ENCODE measurements around the gene P3R3URF. TPM values are rescaled to one million over a fixed set of nuclear protein-coding genes. Genes with fewer than 3 reads are reported as not detected.

The P3R3URF gene
- total and polyA plus RNA-seq, 9 of the 15 experiments (the other 6 are each of a cell fraction or from before 2014, with no cell fraction given): not detected

DNA sequence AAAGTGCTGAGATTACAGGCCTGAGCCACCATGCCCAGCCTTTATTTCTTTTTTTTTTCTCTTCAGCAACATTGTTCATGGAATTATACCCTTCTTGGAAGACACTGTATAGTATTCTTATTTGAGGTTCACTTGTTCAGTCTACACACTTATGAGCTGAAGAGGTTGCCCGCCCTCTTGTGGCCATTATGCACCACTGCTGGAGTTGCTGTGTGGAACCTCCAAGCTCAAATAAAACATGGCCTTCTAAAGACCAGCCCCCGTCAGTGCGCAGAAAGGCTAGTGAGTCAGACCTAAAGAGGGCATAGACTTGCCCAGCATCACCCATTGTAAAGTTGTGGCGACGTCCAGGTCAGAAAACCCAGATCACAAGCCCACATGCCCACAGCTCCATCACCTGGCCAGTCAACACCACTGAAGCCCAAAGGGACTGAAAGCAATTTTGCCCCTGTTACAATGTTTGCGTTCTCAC lies 47.2 kb upstream of the P3R3URF start (continued):
- TF ChIP-seq, protein P1, sequence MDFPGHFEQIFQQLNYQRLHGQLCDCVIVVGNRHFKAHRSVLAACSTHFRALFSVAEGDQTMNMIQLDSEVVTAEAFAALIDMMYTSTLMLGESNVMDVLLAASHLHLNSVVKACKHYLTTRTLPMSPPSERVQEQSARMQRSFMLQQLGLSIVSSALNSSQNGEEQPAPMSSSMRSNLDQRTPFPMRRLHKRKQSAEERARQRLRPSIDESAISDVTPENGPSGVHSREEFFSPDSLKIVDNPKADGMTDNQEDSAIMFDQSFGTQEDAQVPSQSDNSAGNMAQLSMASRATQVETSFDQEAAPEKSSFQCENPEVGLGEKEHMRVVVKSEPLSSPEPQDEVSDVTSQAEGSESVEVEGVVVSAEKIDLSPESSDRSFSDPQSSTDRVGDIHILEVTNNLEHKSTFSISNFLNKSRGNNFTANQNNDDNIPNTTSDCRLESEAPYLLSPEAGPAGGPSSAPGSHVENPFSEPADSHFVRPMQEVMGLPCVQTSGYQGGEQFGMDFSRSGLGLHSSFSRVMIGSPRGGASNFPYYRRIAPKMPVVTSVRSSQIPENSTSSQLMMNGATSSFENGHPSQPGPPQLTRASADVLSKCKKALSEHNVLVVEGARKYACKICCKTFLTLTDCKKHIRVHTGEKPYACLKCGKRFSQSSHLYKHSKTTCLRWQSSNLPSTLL (IDR thresholded peaks at IDR 0.05): no peak
- no peak for TF ChIP-seq LCOR (CRISPR knock-in tag; IDR thresholded peaks at IDR 0.05)
- peak; percentile 90 for TF ChIP-seq SMC3 (conservative IDR thresholded peaks at IDR 0.05; ENCODE audit: insufficient read depth, low read depth, low read length)
- TF ChIP-seq FOXJ3 (CRISPR knock-in tag; IDR thresholded peaks at IDR 0.05): no peak
- TF ChIP-seq, protein P2, sequence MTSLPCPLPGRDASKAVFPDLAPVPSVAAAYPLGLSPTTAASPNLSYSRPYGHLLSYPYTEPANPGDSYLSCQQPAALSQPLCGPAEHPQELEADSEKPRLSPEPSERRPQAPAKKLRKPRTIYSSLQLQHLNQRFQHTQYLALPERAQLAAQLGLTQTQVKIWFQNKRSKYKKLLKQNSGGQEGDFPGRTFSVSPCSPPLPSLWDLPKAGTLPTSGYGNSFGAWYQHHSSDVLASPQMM (CRISPR knock-in tag; IDR thresholded peaks at IDR 0.05): no peak
- TF ChIP-seq, protein P3, sequence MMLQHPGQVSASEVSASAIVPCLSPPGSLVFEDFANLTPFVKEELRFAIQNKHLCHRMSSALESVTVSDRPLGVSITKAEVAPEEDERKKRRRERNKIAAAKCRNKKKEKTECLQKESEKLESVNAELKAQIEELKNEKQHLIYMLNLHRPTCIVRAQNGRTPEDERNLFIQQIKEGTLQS (IDR thresholded peaks at IDR 0.05): no peak
- TF ChIP-seq, protein P3 (CRISPR knock-in tag; conservative IDR thresholded peaks at IDR 0.05): no peak
- TF ChIP-seq, protein P4, sequence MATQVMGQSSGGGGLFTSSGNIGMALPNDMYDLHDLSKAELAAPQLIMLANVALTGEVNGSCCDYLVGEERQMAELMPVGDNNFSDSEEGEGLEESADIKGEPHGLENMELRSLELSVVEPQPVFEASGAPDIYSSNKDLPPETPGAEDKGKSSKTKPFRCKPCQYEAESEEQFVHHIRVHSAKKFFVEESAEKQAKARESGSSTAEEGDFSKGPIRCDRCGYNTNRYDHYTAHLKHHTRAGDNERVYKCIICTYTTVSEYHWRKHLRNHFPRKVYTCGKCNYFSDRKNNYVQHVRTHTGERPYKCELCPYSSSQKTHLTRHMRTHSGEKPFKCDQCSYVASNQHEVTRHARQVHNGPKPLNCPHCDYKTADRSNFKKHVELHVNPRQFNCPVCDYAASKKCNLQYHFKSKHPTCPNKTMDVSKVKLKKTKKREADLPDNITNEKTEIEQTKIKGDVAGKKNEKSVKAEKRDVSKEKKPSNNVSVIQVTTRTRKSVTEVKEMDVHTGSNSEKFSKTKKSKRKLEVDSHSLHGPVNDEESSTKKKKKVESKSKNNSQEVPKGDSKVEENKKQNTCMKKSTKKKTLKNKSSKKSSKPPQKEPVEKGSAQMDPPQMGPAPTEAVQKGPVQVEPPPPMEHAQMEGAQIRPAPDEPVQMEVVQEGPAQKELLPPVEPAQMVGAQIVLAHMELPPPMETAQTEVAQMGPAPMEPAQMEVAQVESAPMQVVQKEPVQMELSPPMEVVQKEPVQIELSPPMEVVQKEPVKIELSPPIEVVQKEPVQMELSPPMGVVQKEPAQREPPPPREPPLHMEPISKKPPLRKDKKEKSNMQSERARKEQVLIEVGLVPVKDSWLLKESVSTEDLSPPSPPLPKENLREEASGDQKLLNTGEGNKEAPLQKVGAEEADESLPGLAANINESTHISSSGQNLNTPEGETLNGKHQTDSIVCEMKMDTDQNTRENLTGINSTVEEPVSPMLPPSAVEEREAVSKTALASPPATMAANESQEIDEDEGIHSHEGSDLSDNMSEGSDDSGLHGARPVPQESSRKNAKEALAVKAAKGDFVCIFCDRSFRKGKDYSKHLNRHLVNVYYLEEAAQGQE (IDR thresholded peaks at IDR 0.05; ENCODE audit: borderline replicate concordance): peak; percentile 85; the same call in 1 of the 2 replicates
- TF ChIP-seq, protein P4 (CRISPR knock-in tag; IDR thresholded peaks at IDR 0.05; ENCODE audit: low read depth): no peak
- TF ChIP-seq CXXC5 (CRISPR knock-in tag; IDR thresholded peaks at IDR 0.05): no peak
- TF ChIP-seq, protein P5, sequence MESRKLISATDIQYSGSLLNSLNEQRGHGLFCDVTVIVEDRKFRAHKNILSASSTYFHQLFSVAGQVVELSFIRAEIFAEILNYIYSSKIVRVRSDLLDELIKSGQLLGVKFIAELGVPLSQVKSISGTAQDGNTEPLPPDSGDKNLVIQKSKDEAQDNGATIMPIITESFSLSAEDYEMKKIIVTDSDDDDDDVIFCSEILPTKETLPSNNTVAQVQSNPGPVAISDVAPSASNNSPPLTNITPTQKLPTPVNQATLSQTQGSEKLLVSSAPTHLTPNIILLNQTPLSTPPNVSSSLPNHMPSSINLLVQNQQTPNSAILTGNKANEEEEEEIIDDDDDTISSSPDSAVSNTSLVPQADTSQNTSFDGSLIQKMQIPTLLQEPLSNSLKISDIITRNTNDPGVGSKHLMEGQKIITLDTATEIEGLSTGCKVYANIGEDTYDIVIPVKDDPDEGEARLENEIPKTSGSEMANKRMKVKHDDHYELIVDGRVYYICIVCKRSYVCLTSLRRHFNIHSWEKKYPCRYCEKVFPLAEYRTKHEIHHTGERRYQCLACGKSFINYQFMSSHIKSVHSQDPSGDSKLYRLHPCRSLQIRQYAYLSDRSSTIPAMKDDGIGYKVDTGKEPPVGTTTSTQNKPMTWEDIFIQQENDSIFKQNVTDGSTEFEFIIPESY (CRISPR knock-in tag; IDR thresholded peaks at IDR 0.05): no peak
- no peak for TF ChIP-seq MTA2 (IDR thresholded peaks at IDR 0.05; ENCODE audit: low read depth)
- TF ChIP-seq ZNF76 (CRISPR knock-in tag; IDR thresholded peaks at IDR 0.05; ENCODE audit: borderline replicate concordance): no peak
- no peak for TF ChIP-seq CBFA2T2 (conservative IDR thresholded peaks at IDR 0.05)
- no peak for TF ChIP-seq HOXB6 (CRISPR knock-in tag; IDR thresholded peaks at IDR 0.05; ENCODE audit: borderline replicate concordance)
- no peak for TF ChIP-seq E2F3 (CRISPR knock-in tag; IDR thresholded peaks at IDR 0.05)
